Activated CD4-positive, alpha-beta memory T cell treated with anti-CD3 and anti-CD28 coated beads, Interleukin-2, amount 10 ng/mL, durations not matched to agents 7 days and 5 days (primary cell): ENCODE measurements around the gene SCNN1B. TPM values are rescaled to one million over a fixed set of nuclear protein-coding genes. Genes with fewer than 3 reads are reported as not detected.
A peak's percentile ranks its signal among the peaks of the same experiment; 100 is the strongest.
"Not testable (repeated sequence)": the region's sequence is repeated elsewhere in the genome, so short reads cannot be mapped to it uniquely, and the experiment has no call there.

Experiments used
- CTCF ChIA-PET: fragments of 350-600 bp; sonication (Branson Sonifier 250); formaldehyde crosslinking; loops from one replicate; lab custom pipeline; 2021; ENCODE audit warnings: antibody characterized with exemption, inconsistent platforms; lab: Charles Lee
- POLR2A ChIA-PET: fragments of 350-600 bp; sonication (Branson Sonifier 250); formaldehyde crosslinking; loops from one replicate; lab custom pipeline; 2021; ENCODE audit warnings: antibody characterized with exemption; lab: Charles Lee
- DNase-seq: peaks from one replicate; pipeline ENCODE4 v3.0.0-alpha.2; 2020
- H3K27ac Mint-ChIP-seq: one replicate; pipeline ENCODE4 v1.8.0; 2021; ENCODE audit warnings: mild to moderate bottlenecking, mixed read lengths
- H3K27me3 Mint-ChIP-seq: one replicate; pipeline ENCODE4 v1.8.0; 2021; ENCODE audit warnings: mixed read lengths
- H3K36me3 Mint-ChIP-seq: one replicate; pipeline ENCODE4 v1.8.0; 2021; ENCODE audit warnings: low read depth, mixed read lengths
- H3K4me1 Mint-ChIP-seq: one replicate; pipeline ENCODE4 v1.8.0; 2021; ENCODE audit warnings: mixed read lengths
- H3K4me3 Mint-ChIP-seq: one replicate; pipeline ENCODE4 v1.8.0; 2021; ENCODE audit warnings: mild to moderate bottlenecking, mixed read lengths
- H3K9me3 Mint-ChIP-seq: one replicate; pipeline ENCODE4 v1.8.0; 2021; ENCODE audit warnings: mixed read lengths
- total RNA-seq, 2 experiments: library from RNA; stranded (reverse); gene quantifications; one replicate each; pipeline ENCODE4 v1.2.3, GENCODE V29; 2021

SCNN1B gene
- total RNA-seq, 2 experiments from 2014 or later: not detected

- peaks cover 32% of the 10 kb centered on the region for H3K27me3 Mint-ChIP-seq
- no peak overlapping the region for H3K27ac Mint-ChIP-seq
- peak; percentile 17 for DNase-seq
- POLR2A ChIA-PET: no interaction called here
- CTCF ChIA-PET: no interaction called here
- H3K36me3 Mint-ChIP-seq: no peaks in the 10 kb centered on the region
- no peak overlapping the region for H3K4me3 Mint-ChIP-seq
- H3K9me3 Mint-ChIP-seq: no peaks in the 10 kb centered on the region
- H3K4me1 Mint-ChIP-seq: peaks cover 11% of the 10 kb centered on the region
These were observed 5.1 kb upstream of the SCNN1B start for GRCh38 chr16:23296994-23297393.

GRCh38 chr16:23298290-23298915 lies 3.7 kb upstream of the SCNN1B start:
- Mint-ChIP-seq H3K4me1 (peaks cover 6% of the 10 kb centered on the region), H3K27ac (no peak overlapping the region), H3K27me3 (peaks cover 40% of the 10 kb centered on the region), H3K9me3 (no peaks in the 10 kb centered on the region), H3K36me3 (no peaks in the 10 kb centered on the region), H3K4me3 (no peak overlapping the region)
- POLR2A ChIA-PET: no interaction called here
- no peak for DNase-seq
- CTCF ChIA-PET: no interaction called here

- H3K4me1 Mint-ChIP-seq, DNase-seq, H3K27ac Mint-ChIP-seq, CTCF ChIA-PET, H3K36me3 Mint-ChIP-seq, H3K9me3 Mint-ChIP-seq, H3K4me3 Mint-ChIP-seq, POLR2A ChIA-PET: not testable (repeated sequence)
- peaks cover 40% of the 10 kb centered on the region for H3K27me3 Mint-ChIP-seq
These were observed 2.3 kb upstream of the SCNN1B start for GRCh38 chr16:23299815-23300214.

GRCh38 chr16:23301251-23302044 lies 654 bp upstream of the SCNN1B start:
- H3K4me1 Mint-ChIP-seq: peaks cover 9% of the 10 kb centered on the region
- H3K9me3 Mint-ChIP-seq: no peaks in the 10 kb centered on the region
- no peak for DNase-seq
- POLR2A ChIA-PET: no interaction called here
- no peak overlapping the region for H3K4me3 Mint-ChIP-seq
- no peak overlapping the region for H3K27ac Mint-ChIP-seq
- no peaks in the 10 kb centered on the region for H3K36me3 Mint-ChIP-seq
- peaks cover 31% of the 10 kb centered on the region for H3K27me3 Mint-ChIP-seq
- CTCF ChIA-PET: no interaction called here

GRCh38 chr16:23303685-23304084 lies 1.6 kb downstream of the SCNN1B start:
- ChIA-PET POLR2A (no interaction called here), CTCF (no interaction called here)
- no peaks in the 10 kb centered on the region for H3K9me3 Mint-ChIP-seq
- no peak overlapping the region for H3K4me3 Mint-ChIP-seq
- no peaks in the 10 kb centered on the region for H3K36me3 Mint-ChIP-seq
- H3K27me3 Mint-ChIP-seq: peaks cover 33% of the 10 kb centered on the region
- no peak for DNase-seq
- H3K27ac Mint-ChIP-seq: no peak overlapping the region
- H3K4me1 Mint-ChIP-seq: peaks cover 13% of the 10 kb centered on the region

- DNase-seq: no peak
- peaks cover 33% of the 10 kb centered on the region for H3K27me3 Mint-ChIP-seq
- no peak overlapping the region for H3K4me3 Mint-ChIP-seq
- H3K9me3 Mint-ChIP-seq: no peaks in the 10 kb centered on the region
- H3K27ac Mint-ChIP-seq: no peak overlapping the region
- no peaks in the 10 kb centered on the region for H3K36me3 Mint-ChIP-seq
- CTCF ChIA-PET: no interaction called here
- peaks cover 13% of the 10 kb centered on the region for H3K4me1 Mint-ChIP-seq
- POLR2A ChIA-PET: no interaction called here
These were observed 2.5 kb downstream of the SCNN1B start for GRCh38 chr16:23304620-23305019.

GRCh38 chr16:23306199-23307100 lies 4.3 kb downstream of the SCNN1B start:
- peaks cover 11% of the 10 kb centered on the region for H3K4me1 Mint-ChIP-seq
- peaks cover 2% of the 10 kb centered on the region for H3K9me3 Mint-ChIP-seq
- POLR2A ChIA-PET: no interaction called here
- no peaks in the 10 kb centered on the region for H3K36me3 Mint-ChIP-seq
- no peak overlapping the region for H3K27ac Mint-ChIP-seq
- DNase-seq: no peak
- CTCF ChIA-PET: no interaction called here
- H3K4me3 Mint-ChIP-seq: no peak overlapping the region
- peaks cover 24% of the 10 kb centered on the region for H3K27me3 Mint-ChIP-seq

- CTCF ChIA-PET: no interaction called here
- peaks cover 2% of the 10 kb centered on the region for H3K9me3 Mint-ChIP-seq
- H3K27ac Mint-ChIP-seq: no peak overlapping the region
- DNase-seq: no peak
- H3K4me1 Mint-ChIP-seq: peaks cover 8% of the 10 kb centered on the region
- H3K4me3 Mint-ChIP-seq: no peak overlapping the region
- H3K27me3 Mint-ChIP-seq: peaks cover 3% of the 10 kb centered on the region
- H3K36me3 Mint-ChIP-seq: no peaks in the 10 kb centered on the region
- POLR2A ChIA-PET: no interaction called here
These were observed 8.1 kb downstream of the SCNN1B start for GRCh38 chr16:23310217-23310616.

GRCh38 chr16:23310744-23311143 lies 8.6 kb downstream of the SCNN1B start:
- H3K27ac Mint-ChIP-seq: no peak overlapping the region
- no peak for DNase-seq

GRCh38 chr16:23316232-23316631 lies 14.1 kb downstream of the SCNN1B start:
- H3K4me3 Mint-ChIP-seq: no peak overlapping the region
- H3K27ac Mint-ChIP-seq: no peak overlapping the region
- no peak for DNase-seq
- H3K27me3 Mint-ChIP-seq: no peaks in the 10 kb centered on the region
- H3K9me3 Mint-ChIP-seq: no peaks in the 10 kb centered on the region
- H3K4me1 Mint-ChIP-seq: no peaks in the 10 kb centered on the region
- ChIA-PET POLR2A (no interaction called here), CTCF (no interaction called here)
- H3K36me3 Mint-ChIP-seq: no peaks in the 10 kb centered on the region

More at GRCh38 chr16:23310744-23311143, 8.6 kb downstream of the SCNN1B start:
- Mint-ChIP-seq H3K4me1 (peaks cover 8% of the 10 kb centered on the region), H3K9me3 (peaks cover 2% of the 10 kb centered on the region), H3K4me3 (no peak overlapping the region), H3K36me3 (no peaks in the 10 kb centered on the region), H3K27me3 (peaks cover 3% of the 10 kb centered on the region)
- CTCF ChIA-PET: no interaction called here
- POLR2A ChIA-PET: no interaction called here

- H3K4me3 Mint-ChIP-seq: no peak overlapping the region
- no peaks in the 10 kb centered on the region for H3K4me1 Mint-ChIP-seq
- H3K27me3 Mint-ChIP-seq: no peaks in the 10 kb centered on the region
- no peak overlapping the region for H3K27ac Mint-ChIP-seq
- H3K36me3 Mint-ChIP-seq: no peaks in the 10 kb centered on the region
- ChIA-PET POLR2A (no interaction called here), CTCF (no interaction called here)
- no peaks in the 10 kb centered on the region for H3K9me3 Mint-ChIP-seq
- no peak for DNase-seq
These were observed 14.6 kb downstream of the SCNN1B start for GRCh38 chr16:23316634-23317265.

GRCh38 chr16:23317266-23317661 lies 15.2 kb downstream of the SCNN1B start:
- no peaks in the 10 kb centered on the region for H3K4me1 Mint-ChIP-seq
- no peak overlapping the region for H3K27ac Mint-ChIP-seq
- no peaks in the 10 kb centered on the region for H3K36me3 Mint-ChIP-seq
- no peaks in the 10 kb centered on the region for H3K9me3 Mint-ChIP-seq
- no peaks in the 10 kb centered on the region for H3K27me3 Mint-ChIP-seq
- ChIA-PET POLR2A (no interaction called here), CTCF (no interaction called here)
- no peak overlapping the region for H3K4me3 Mint-ChIP-seq
- no peak for DNase-seq

GRCh38 chr16:23317751-23318150 lies 15.6 kb downstream of the SCNN1B start:
- CTCF ChIA-PET: no interaction called here

More at GRCh38 chr16:23317751-23318150, 15.6 kb downstream of the SCNN1B start:
- H3K4me1 Mint-ChIP-seq: no peaks in the 10 kb centered on the region
- no peaks in the 10 kb centered on the region for H3K27me3 Mint-ChIP-seq
- H3K9me3 Mint-ChIP-seq: no peaks in the 10 kb centered on the region
- H3K27ac Mint-ChIP-seq: no peak overlapping the region
- H3K36me3 Mint-ChIP-seq: no peaks in the 10 kb centered on the region
- POLR2A ChIA-PET: no interaction called here
- no peak for DNase-seq
- H3K4me3 Mint-ChIP-seq: no peak overlapping the region
